HG03521 (cell line): ENCODE data around the gene PXT1.

Experiments used
- ATAC-seq: cut with Tn5 transposase; IDR thresholded peaks from one replicate; pipeline ENCODE4 v1.9.1; 2021; ENCODE audit warnings: mild to moderate bottlenecking, moderate library complexity; ENCODE audit not compliant: unreplicated experiment

Gene PXT1

GRCh38 chr6:36392621-36393020 lies 50.0 kb downstream of the PXT1 start:
- ATAC-seq: no peak

GRCh38 chr6:36389353-36389752 lies 53.3 kb downstream of the PXT1 start:
- no peak for ATAC-seq

- no peak for ATAC-seq
Measured at GRCh38 chr6:36387440-36388303, 55.0 kb downstream of the PXT1 start, which contains the start of gene ETV7. Gene ETV7, minus strand, starts transcription at chr6:36387669. Its CDS starts 128 bp downstream, at chr6:36387541.

GRCh38 chr6:36386495-36387439 lies 55.9 kb downstream of the PXT1 start:
- ATAC-seq: no peak

GRCh38 chr6:36384095-36384494 lies 58.6 kb downstream of the PXT1 start:
- no peak for ATAC-seq

- ATAC-seq: no peak
Measured at GRCh38 chr6:36383606-36384005, 59.0 kb downstream of the PXT1 start.

- no peak for ATAC-seq
Measured at GRCh38 chr6:36382976-36383375, 59.7 kb downstream of the PXT1 start.

- no peak for ATAC-seq
Measured at GRCh38 chr6:36381502-36382389, 60.9 kb downstream of the PXT1 start.

GRCh38 chr6:36380166-36380565 lies 62.5 kb downstream of the PXT1 start:
- no peak for ATAC-seq

- no peak for ATAC-seq
Measured at GRCh38 chr6:36378936-36379335, 63.7 kb downstream of the PXT1 start.

GRCh38 chr6:36378243-36378920 lies 64.3 kb downstream of the PXT1 start:
- no peak for ATAC-seq

GRCh38 chr6:36377594-36377993 lies 65.1 kb downstream of the PXT1 start:
- ATAC-seq: no peak

GRCh38 chr6:36376742-36377141 lies 65.9 kb downstream of the PXT1 start:
- ATAC-seq: no peak

- no peak for ATAC-seq
Measured at GRCh38 chr6:36376183-36376582, 66.5 kb downstream of the PXT1 start.

GRCh38 chr6:36375644-36376155 lies 67.0 kb downstream of the PXT1 start:
- ATAC-seq: no peak

GRCh38 chr6:36374972-36375371 lies 67.7 kb downstream of the PXT1 start:
- ATAC-seq: no peak

- ATAC-seq: no peak
Measured at GRCh38 chr6:36374194-36374593, 68.5 kb downstream of the PXT1 start.

- ATAC-seq: no peak
Measured at GRCh38 chr6:36373368-36374019, 69.2 kb downstream of the PXT1 start.

GRCh38 chr6:36372088-36372487 lies 70.6 kb downstream of the PXT1 start:
- ATAC-seq: no peak
